ENCODE data around the gene GNG13. TPM values are rescaled to one million over a fixed set of nuclear protein-coding genes. Genes with fewer than 3 reads are reported as not detected.
"Not testable (repeated sequence)": the region's sequence is repeated elsewhere in the genome, so short reads cannot be mapped to it uniquely, and the experiment has no call there.

Gene GNG13
- total RNA-seq, 1 donor from 2014 or later = not detected

- FAIRE-seq (no peak), DNase-seq (ENCODE audit: low spot score in 2 of 2) (no peak)
Observed at GRCh38 chr16:832652-833336, 32.3 kb upstream of the GNG13 start.

- FAIRE-seq = no peak
Observed at GRCh38 chr16:831571-832413, 31.3 kb upstream of the GNG13 start.

GRCh38 chr16:830871-831570 is 30.5 kb upstream of the GNG13 start:
- no peak for DNase-seq (ENCODE audit: low spot score in 2 of 2)
- FAIRE-seq = no peak

More at GRCh38 chr16:831571-832413, 31.3 kb upstream of the GNG13 start:
- DNase-seq (ENCODE audit: low spot score in 2 of 2) = no peak

- DNase-seq (ENCODE audit: low spot score in 2 of 2) (no peak), FAIRE-seq (no peak)
Observed at GRCh38 chr16:830107-830870, 29.8 kb upstream of the GNG13 start.

GRCh38 chr16:828891-829290 is 28.4 kb upstream of the GNG13 start:
- no peak for FAIRE-seq

GRCh38 chr16:827513-827912 is 27.0 kb upstream of the GNG13 start:
- FAIRE-seq = no peak
- no peak for DNase-seq (ENCODE audit: low spot score in 2 of 2)

More at GRCh38 chr16:828891-829290, 28.4 kb upstream of the GNG13 start:
- no peak for DNase-seq (ENCODE audit: low spot score in 2 of 2)

GRCh38 chr16:825341-826061 is 25.0 kb upstream of the GNG13 start:
- FAIRE-seq = no peak

GRCh38 chr16:824601-825000 is 24.1 kb upstream of the GNG13 start:
- no peak for FAIRE-seq

More at GRCh38 chr16:825341-826061, 25.0 kb upstream of the GNG13 start:
- DNase-seq (ENCODE audit: low spot score in 2 of 2) = peak; percentile 74 to 77

GRCh38 chr16:824194-824593 is 23.7 kb upstream of the GNG13 start:
- no peak for FAIRE-seq
- DNase-seq (ENCODE audit: low spot score in 2 of 2) = no peak

More at GRCh38 chr16:824601-825000, 24.1 kb upstream of the GNG13 start:
- no peak for DNase-seq (ENCODE audit: low spot score in 2 of 2)

- FAIRE-seq (no peak), DNase-seq (ENCODE audit: low spot score in 2 of 2) (no peak)
Observed at GRCh38 chr16:822909-823297, 22.4 kb upstream of the GNG13 start.

GRCh38 chr16:822174-822908 is 21.8 kb upstream of the GNG13 start:
- no peak for DNase-seq (ENCODE audit: low spot score in 2 of 2)
- no peak for FAIRE-seq

- FAIRE-seq = no peak
Observed at GRCh38 chr16:821751-822150, 21.2 kb upstream of the GNG13 start.

GRCh38 chr16:820748-821147 is 20.2 kb upstream of the GNG13 start:
- DNase-seq (ENCODE audit: low spot score in 2 of 2) (no peak), FAIRE-seq (no peak)

More at GRCh38 chr16:821751-822150, 21.2 kb upstream of the GNG13 start:
- DNase-seq (ENCODE audit: low spot score in 2 of 2) = no peak

GRCh38 chr16:820044-820408 is 19.5 kb upstream of the GNG13 start:
- FAIRE-seq; DNase-seq (ENCODE audit: low spot score in 2 of 2): not testable (repeated sequence)

GRCh38 chr16:819336-820043 is 19.0 kb upstream of the GNG13 start:
- no peak for FAIRE-seq
- DNase-seq (ENCODE audit: low spot score in 2 of 2) = no peak

- no peak for FAIRE-seq
- DNase-seq (ENCODE audit: low spot score in 2 of 2) = no peak
Observed at GRCh38 chr16:818592-818991, 18.1 kb upstream of the GNG13 start.

- no peak for DNase-seq (ENCODE audit: low spot score in 2 of 2)
- no peak for FAIRE-seq
Observed at GRCh38 chr16:818132-818531, 17.6 kb upstream of the GNG13 start.

Measured in frontal cortex (tissue), 4 donors.